GM12891 (cell line): ENCODE measurements around the gene DLGAP1.

Experiments used
- DNase-seq: peaks from one replicate; pipeline ENCODE4 v3.0.0; 2011; ENCODE audit warnings: low spot score; ENCODE audit not compliant: insufficient read length
- FAIRE-seq: peaks from 2 replicates; lab custom pipeline; 2011; peaks lifted over from hg19 to GRCh38; lab: Jason Lieb, UNC
- PAX5 ChIP-seq: IDR thresholded peaks from 2 replicates; pipeline ENCODE4 v1.6.1; 2011; ENCODE audit warnings: low read length, moderate library complexity, mild to moderate bottlenecking; ENCODE audit not compliant: insufficient read depth, severe bottlenecking
- POLR2A ChIP-seq: IDR thresholded peaks from 2 replicates; pipeline ENCODE4 v1.6.1; 2011; ENCODE audit warnings: low read depth, low read length, control low read depth
- POLR2AphosphoS5 ChIP-seq: IDR thresholded peaks from 2 replicates; pipeline ENCODE4 v1.6.1; 2011; ENCODE audit warnings: low read depth, low read length, control low read depth
- POU2F2 ChIP-seq: IDR thresholded peaks from 2 replicates; pipeline ENCODE4 v1.6.1; 2011; ENCODE audit warnings: low read depth, mild to moderate bottlenecking, control low read depth, low read length, moderate library complexity
- SPI1 ChIP-seq: IDR thresholded peaks from 2 replicates; pipeline ENCODE4 v1.6.1; 2011; ENCODE audit warnings: low read depth, low read length, control low read depth
- TAF1 ChIP-seq: IDR thresholded peaks from 2 replicates; pipeline ENCODE4 v1.6.1; 2011; ENCODE audit warnings: low read depth, low read length, control low read depth

The DLGAP1 gene

DNA sequence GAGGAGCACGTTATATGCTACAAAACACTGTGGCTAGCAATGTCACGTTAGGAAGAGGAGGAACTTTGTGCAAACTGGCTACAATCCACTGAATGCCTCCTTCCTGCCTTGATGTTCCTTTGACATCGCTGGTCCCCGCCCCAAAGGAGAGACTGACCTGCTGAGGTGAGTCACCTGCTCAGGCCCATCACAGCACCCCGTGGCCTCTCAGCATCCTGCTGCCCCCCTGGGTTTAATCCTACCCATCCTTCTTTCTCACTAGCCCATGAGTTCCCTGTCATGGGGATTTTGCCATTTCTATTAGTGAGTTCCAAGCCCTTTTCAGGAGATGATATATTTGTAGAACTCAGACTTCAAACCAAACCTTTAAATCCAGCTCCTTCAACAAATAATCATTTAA, 16.2 kb downstream of the DLGAP1 start:
- FAIRE-seq: no peak
- TF ChIP-seq TAF1: no peak
- TF ChIP-seq POU2F2: no peak
- no peak for TF ChIP-seq PAX5
- no peak for TF ChIP-seq POLR2AphosphoS5

DNA sequence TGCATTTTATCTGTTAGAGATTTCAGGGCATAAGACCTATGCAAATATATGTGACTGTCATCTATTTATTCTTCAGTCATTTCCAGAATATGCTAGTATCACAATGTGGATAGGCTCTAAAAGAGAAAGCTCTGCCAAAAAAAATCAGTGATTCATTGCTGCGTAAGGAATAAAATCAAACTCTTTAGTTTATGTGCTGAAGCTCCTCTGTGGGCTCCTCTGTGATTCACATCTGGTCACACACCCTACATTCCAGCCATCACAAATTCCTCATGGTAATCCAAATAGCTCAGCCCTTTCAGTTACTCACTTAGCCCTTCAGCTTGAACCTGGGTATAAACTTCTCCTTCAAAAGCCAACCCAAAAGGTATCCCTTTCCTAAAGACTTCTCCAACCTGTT, 21.4 kb downstream of the DLGAP1 start:
- DNase-seq (no peak), FAIRE-seq (no peak)

More for the DNA sequence above, 16.2 kb downstream of the DLGAP1 start:
- DNase-seq: no peak

GRCh38 chr18:4430836-4431235, 24.3 kb downstream of the DLGAP1 start:
- DNase-seq (no peak), FAIRE-seq (no peak)
- TF ChIP-seq TAF1: no peak
- no peak for TF ChIP-seq SPI1
- TF ChIP-seq PAX5: no peak
- no peak for TF ChIP-seq POU2F2
- no peak for TF ChIP-seq POLR2AphosphoS5
- no peak for TF ChIP-seq POLR2A

More for the DNA sequence above, 21.4 kb downstream of the DLGAP1 start:
- TF ChIP-seq POU2F2: no peak
- no peak for TF ChIP-seq POLR2AphosphoS5
- TF ChIP-seq TAF1: no peak
- TF ChIP-seq SPI1: no peak
- TF ChIP-seq PAX5: no peak
- TF ChIP-seq POLR2A: no peak

GRCh38 chr18:4417714-4418113, 37.4 kb downstream of the DLGAP1 start:
- TF ChIP-seq PAX5: no peak
- FAIRE-seq (no peak), DNase-seq (no peak)

GRCh38 chr18:4416976-4417375, 38.1 kb downstream of the DLGAP1 start:
- FAIRE-seq (no peak), DNase-seq (no peak)
- TF ChIP-seq SPI1 (no peak), TAF1 (no peak), POLR2A (no peak), PAX5 (no peak), POLR2AphosphoS5 (no peak), POU2F2 (no peak)

GRCh38 chr18:4412286-4412685, 42.8 kb downstream of the DLGAP1 start:
- no peak for DNase-seq
- TF ChIP-seq SPI1 (no peak), TAF1 (no peak), PAX5 (no peak), POLR2A (no peak), POU2F2 (no peak), POLR2AphosphoS5 (no peak)
- no peak for FAIRE-seq

- DNase-seq (no peak), FAIRE-seq (no peak)
- TF ChIP-seq SPI1 (no peak), PAX5 (no peak)
Measured at GRCh38 chr18:4406856-4407255, 48.3 kb downstream of the DLGAP1 start.

- FAIRE-seq: no peak
Measured at GRCh38 chr18:4405965-4406364, 49.1 kb downstream of the DLGAP1 start.

DNA sequence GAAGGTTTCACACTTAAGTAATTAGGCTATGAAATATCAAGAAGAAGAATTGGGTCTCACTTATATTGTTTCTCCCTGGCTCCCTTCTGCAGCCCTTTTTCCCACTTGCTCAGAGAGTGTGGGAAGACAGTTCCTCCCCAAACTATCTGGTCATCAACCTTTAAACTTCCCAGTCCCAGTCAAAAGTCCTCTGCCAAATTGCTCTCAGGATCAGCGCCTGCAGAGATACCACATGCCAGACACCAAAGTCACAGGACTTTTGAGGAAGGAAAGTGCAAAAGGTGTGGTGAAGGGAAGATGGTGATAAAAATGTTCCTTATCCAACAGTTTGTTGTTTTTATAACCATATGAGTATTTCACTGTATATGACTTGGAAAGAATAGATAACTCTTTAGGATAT, 51.3 kb downstream of the DLGAP1 start:
- DNase-seq: no peak
- TF ChIP-seq POU2F2 (no peak), SPI1 (no peak), TAF1 (no peak), POLR2A (no peak), POLR2AphosphoS5 (no peak), PAX5 (no peak)
- FAIRE-seq: no peak

More at GRCh38 chr18:4405965-4406364, 49.1 kb downstream of the DLGAP1 start:
- no peak for DNase-seq
- TF ChIP-seq POLR2AphosphoS5 (no peak), SPI1 (no peak), POU2F2 (no peak), POLR2A (no peak), PAX5 (no peak), TAF1 (no peak)

- no peak for FAIRE-seq
- no peak for DNase-seq
- TF ChIP-seq SPI1 (no peak), POLR2A (no peak), POU2F2 (no peak), POLR2AphosphoS5 (no peak), PAX5 (no peak), TAF1 (no peak)
Measured at GRCh38 chr18:4400911-4401310, 54.2 kb downstream of the DLGAP1 start.

DNA sequence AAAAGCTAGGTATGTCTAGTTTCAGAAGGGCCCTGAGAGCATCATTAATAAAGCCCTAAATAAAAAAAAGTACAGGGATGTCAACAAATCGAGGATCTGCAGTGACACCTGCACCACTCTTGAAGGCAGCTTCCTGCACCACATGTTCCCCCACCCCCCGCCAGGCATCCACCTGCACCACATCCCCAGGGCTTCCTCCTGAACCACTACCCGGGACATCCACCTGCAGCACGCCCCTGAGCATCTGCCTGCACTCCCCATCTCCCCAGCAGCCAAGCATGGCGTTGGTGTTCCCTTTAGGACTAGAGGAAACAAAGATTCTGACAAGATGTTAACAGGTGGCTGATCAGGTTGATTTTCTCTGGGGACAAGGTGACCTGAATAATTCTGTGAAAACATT, 55.2 kb downstream of the DLGAP1 start:
- no peak for FAIRE-seq
- no peak for TF ChIP-seq PAX5
- TF ChIP-seq POLR2A: no peak
- TF ChIP-seq POLR2AphosphoS5: no peak

More for the DNA sequence above, 55.2 kb downstream of the DLGAP1 start:
- no peak for DNase-seq
